OCI-LY3 (cell line): ENCODE measurements around the gene TTC28.

Experiments used
- CTCF ChIP-seq: fragments of 200-600, 300-600 bp; sonication (generic); IDR thresholded peaks from 2 replicates; pipeline ENCODE4 v1.5.1; 2014; ENCODE audit warnings: antibody characterized with exemption, low read length, low read depth
- EZH2phosphoT487 ChIP-seq: fragments of 200-600 bp; shearing (Covaris generic); IDR thresholded peaks from 2 replicates; pipeline ENCODE4 v1.6.1; 2018; ENCODE audit warnings: antibody characterized with exemption, mixed run types, low read depth

GRCh38 chr22:28627791-28628190 lies 51.8 kb downstream of the TTC28 start:
- TF ChIP-seq CTCF: no peak
- no peak for TF ChIP-seq EZH2phosphoT487
